Uterus (tissue), 4 donors: ENCODE measurements around the gene ARHGEF10L. TPM values are rescaled to one million over a fixed set of nuclear protein-coding genes. Genes with fewer than 3 reads are reported as not detected.

Experiments used
- DNase-seq, 2 donors: peaks; one replicate each; pipeline ENCODE4 v3.0.0-alpha.2; 2019 to 2020
- H3K27ac ChIP-seq, 2 donors: fragments of 200-600 bp; sonication (generic); 1 replicate in 1 of 2; 2 replicates in 1 of 2; pipeline ENCODE4 v1.5.1; 2016 to 2018
- H3K27me3 ChIP-seq, 2 donors: fragments of 200-600 bp; sonication (generic); one replicate each; pipeline ENCODE4 v1.5.1; 2018 to 2019; ENCODE audit warnings: control low read depth in 1 of 2
- H3K36me3 ChIP-seq, 2 donors: fragments of 200-600 bp; sonication (generic); one replicate each; pipeline ENCODE4 v1.5.1; 2019; ENCODE audit warnings: control low read depth in 1 of 2
- H3K4me1 ChIP-seq, 2 donors: fragments of 200-600 bp; sonication (generic); one replicate each; pipeline ENCODE4 v1.5.1; 2018 to 2019; ENCODE audit warnings: control low read depth in 1 of 2
- H3K4me3 ChIP-seq, 2 donors: fragments of 200-600 bp; sonication (generic); 1 replicate in 1 of 2; 2 replicates in 1 of 2; pipeline ENCODE4 v1.5.1; 2018 to 2019; ENCODE audit warnings: mild to moderate bottlenecking in 1 of 2
- H3K9me3 ChIP-seq, 2 donors: fragments of 200-600 bp; sonication (generic); one replicate each; pipeline ENCODE4 v1.5.1; 2019; ENCODE audit warnings: control low read depth in 1 of 2
- POLR2A ChIP-seq, 2 donors: fragments of 450-650 bp; IDR thresholded peaks; one replicate each; pipeline ENCODE4 v1.6.1; 2016; ENCODE audit warnings: antibody characterized with exemption in 2 of 2, mild to moderate bottlenecking in 1 of 2, moderate library complexity in 1 of 2
- intact Hi-C: fragments of 100-400 bp; cut with DNase I; formaldehyde crosslinking; loops from one replicate; pipeline ENCODE4 v1.15.1; 2023; ENCODE audit warnings: low total_unique reads
- total RNA-seq, 4 donors: library from RNA; depleted of rRNA in 3 of 4; stranded (reverse); fragments of >200 nt in 3 of 4; gene quantifications; one replicate each; pipeline versions ENCODE4 v1.1.0 to v1.2.4, GENCODE V29; 2014 to 2023
- TF ChIP-seq, protein P1 (sequence below), 4 experiments: fragments of 200-600 bp in 2 of 4; fragments of 450-650 bp in 2 of 4; sonication (generic) in 2 of 4; IDR thresholded peaks; one replicate each; pipeline ENCODE4 v1.5.1; 2016 to 2019; ENCODE audit warnings: antibody characterized with exemption in 4 of 4, mild to moderate bottlenecking in 2 of 4, moderate library complexity in 1 of 4
- donor health status: DM: yes; HTN: yes; CAD: no.

Gene ARHGEF10L
- total RNA-seq, 4 donors from 2014 or later: 5.6 to 61.9 (median 19.1) TPM

GRCh38 chr1:17637055-17637454 lies 97.6 kb downstream of the ARHGEF10L start:
- no peak overlapping the region for H3K4me3 ChIP-seq
- no peak for DNase-seq
- H3K9me3 ChIP-seq: no peaks in the 10 kb centered on the region
- no peaks in the 10 kb centered on the region for H3K36me3 ChIP-seq
- intact Hi-C loops: no loop called here
- no peak for TF ChIP-seq POLR2A (IDR thresholded peaks at IDR 0.05)
- TF ChIP-seq, protein P1, sequence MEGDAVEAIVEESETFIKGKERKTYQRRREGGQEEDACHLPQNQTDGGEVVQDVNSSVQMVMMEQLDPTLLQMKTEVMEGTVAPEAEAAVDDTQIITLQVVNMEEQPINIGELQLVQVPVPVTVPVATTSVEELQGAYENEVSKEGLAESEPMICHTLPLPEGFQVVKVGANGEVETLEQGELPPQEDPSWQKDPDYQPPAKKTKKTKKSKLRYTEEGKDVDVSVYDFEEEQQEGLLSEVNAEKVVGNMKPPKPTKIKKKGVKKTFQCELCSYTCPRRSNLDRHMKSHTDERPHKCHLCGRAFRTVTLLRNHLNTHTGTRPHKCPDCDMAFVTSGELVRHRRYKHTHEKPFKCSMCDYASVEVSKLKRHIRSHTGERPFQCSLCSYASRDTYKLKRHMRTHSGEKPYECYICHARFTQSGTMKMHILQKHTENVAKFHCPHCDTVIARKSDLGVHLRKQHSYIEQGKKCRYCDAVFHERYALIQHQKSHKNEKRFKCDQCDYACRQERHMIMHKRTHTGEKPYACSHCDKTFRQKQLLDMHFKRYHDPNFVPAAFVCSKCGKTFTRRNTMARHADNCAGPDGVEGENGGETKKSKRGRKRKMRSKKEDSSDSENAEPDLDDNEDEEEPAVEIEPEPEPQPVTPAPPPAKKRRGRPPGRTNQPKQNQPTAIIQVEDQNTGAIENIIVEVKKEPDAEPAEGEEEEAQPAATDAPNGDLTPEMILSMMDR (IDR thresholded peaks at IDR 0.05): no peak
- no peaks in the 10 kb centered on the region for H3K4me1 ChIP-seq
- no peak overlapping the region for H3K27ac ChIP-seq
- no peaks in the 10 kb centered on the region for H3K27me3 ChIP-seq

DNA sequence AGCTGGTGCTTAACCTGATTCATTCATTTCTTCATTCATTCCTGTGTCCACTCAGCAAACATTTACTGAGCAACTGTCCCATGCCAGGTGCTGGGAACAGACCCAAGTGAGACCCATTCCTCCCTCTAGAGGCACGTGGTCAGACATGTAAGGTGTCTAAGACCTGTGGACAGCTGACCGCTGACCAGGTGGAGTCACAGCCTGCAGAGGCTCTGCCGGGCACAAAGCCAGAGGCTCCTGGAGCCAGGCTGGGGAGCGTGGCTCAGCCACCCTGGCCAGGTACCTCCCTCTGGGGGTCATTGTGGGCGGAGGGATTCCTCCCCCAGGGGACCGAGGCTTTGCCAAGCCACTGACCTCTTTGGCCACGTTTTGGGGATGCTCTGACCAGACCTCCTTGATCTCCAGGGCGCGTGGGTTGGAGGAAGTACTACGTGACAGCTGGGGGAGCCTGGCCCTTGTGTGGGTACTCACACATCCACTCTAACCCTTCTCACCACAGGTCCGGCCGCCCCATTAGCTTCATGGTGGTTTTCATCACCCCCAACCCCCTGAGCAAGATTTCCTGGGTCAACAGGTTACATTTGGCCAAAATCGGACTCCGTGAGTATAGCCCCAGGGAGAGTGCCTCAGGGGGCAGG lies 100.3 kb downstream of the ARHGEF10L start:
- H3K27ac ChIP-seq: no peak overlapping the region

DNA sequence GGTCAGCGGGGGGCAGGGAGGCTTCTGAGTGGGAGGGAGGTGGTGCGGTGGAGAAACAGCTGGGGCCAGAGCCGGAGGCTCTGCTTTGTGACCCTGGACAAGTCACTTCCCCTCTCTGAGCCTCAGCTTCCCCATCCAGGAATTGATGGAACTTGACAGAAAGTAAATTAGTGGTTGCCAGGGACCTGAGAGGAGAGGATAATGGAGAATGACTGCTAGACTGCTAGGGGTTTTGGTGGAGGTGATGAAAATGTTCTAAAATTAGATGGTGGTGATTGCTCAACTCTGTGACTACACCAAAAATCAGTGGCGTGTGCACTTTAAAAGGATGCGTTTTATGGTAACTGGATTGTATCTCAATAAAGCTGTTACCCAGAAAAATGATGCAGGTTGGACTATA lies 100.9 kb downstream of the ARHGEF10L start:
- Histone ChIP-seq H3K36me3 (no peaks in the 10 kb centered on the region), H3K4me3 (no peak overlapping the region), H3K4me1 (no peaks in the 10 kb centered on the region), H3K27me3 (no peaks in the 10 kb centered on the region), H3K27ac (no peak overlapping the region), H3K9me3 (no peaks in the 10 kb centered on the region)
- intact Hi-C loops: no loop called here
- DNase-seq: no peak
- TF ChIP-seq, protein P1 (IDR thresholded peaks at IDR 0.05): no peak
- TF ChIP-seq POLR2A (IDR thresholded peaks at IDR 0.05): no peak

More for the DNA sequence above, 100.3 kb downstream of the ARHGEF10L start:
- no peak for TF ChIP-seq POLR2A (IDR thresholded peaks at IDR 0.05)
- TF ChIP-seq, protein P1 (IDR thresholded peaks at IDR 0.05): no peak
- intact Hi-C loops: no loop called here
- Histone ChIP-seq H3K9me3 (no peaks in the 10 kb centered on the region), H3K27me3 (no peaks in the 10 kb centered on the region), H3K4me1 (no peaks in the 10 kb centered on the region), H3K36me3 (no peaks in the 10 kb centered on the region), H3K4me3 (no peak overlapping the region)
- DNase-seq: no peak

- H3K27ac ChIP-seq: no peak overlapping the region
- H3K9me3 ChIP-seq: no peaks in the 10 kb centered on the region
- no peak for DNase-seq
- H3K27me3 ChIP-seq: no peaks in the 10 kb centered on the region
- intact Hi-C loops: no loop called here
- no peaks in the 10 kb centered on the region for H3K36me3 ChIP-seq
- H3K4me1 ChIP-seq: no peaks in the 10 kb centered on the region
- TF ChIP-seq, protein P1 (IDR thresholded peaks at IDR 0.05): no peak
- TF ChIP-seq POLR2A (IDR thresholded peaks at IDR 0.05): no peak
- H3K4me3 ChIP-seq: no peak overlapping the region
These were observed 101.5 kb downstream of the ARHGEF10L start for GRCh38 chr1:17640975-17641374.

DNA sequence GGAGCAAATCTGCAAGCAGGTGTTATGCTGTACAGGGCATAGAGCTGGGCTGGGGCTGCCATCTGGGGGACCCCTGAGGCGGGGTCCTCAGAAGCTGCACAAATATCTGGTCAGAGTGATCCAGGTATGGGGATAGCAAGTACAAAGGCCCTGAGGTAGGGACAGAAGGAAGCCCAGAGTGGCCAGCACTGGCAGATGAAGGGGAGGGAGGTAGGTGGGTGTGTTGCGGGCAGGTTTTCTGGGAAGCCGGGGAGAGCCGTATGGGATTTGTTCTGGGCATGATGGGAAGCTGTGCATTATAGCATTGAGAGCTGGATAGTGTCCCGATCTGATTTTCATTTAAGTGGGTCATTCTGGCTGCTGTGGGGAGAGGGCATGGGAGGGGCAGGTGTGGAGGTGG lies 102.7 kb downstream of the ARHGEF10L start:
- intact Hi-C loops: no loop called here
- no peak for DNase-seq
- TF ChIP-seq, protein P1 (IDR thresholded peaks at IDR 0.05): no peak
- TF ChIP-seq POLR2A (IDR thresholded peaks at IDR 0.05): no peak
- H3K27ac ChIP-seq: no peak overlapping the region
- no peaks in the 10 kb centered on the region for H3K27me3 ChIP-seq
- H3K4me3 ChIP-seq: no peak overlapping the region
- no peaks in the 10 kb centered on the region for H3K36me3 ChIP-seq
- no peaks in the 10 kb centered on the region for H3K9me3 ChIP-seq
- no peaks in the 10 kb centered on the region for H3K4me1 ChIP-seq
